Kidney epithelial cell (primary cell): ENCODE data around the gene GRIK2. TPM values are rescaled to one million over a fixed set of nuclear protein-coding genes. Genes with fewer than 3 reads are reported as not detected.

Experiments
- DNase-seq: peaks from one replicate; pipeline ENCODE4 v3.0.0-alpha.2; 2010; ENCODE audit warnings: low read depth
- H3K27me3 ChIP-seq: 2 replicates; pipeline ENCODE4 v1.6.0; 2011; ENCODE audit warnings: low read length; ENCODE audit not compliant: control insufficient read depth, insufficient read depth
- H3K36me3 ChIP-seq: 2 replicates; pipeline ENCODE4 v1.5.1; 2011; ENCODE audit warnings: low read length; ENCODE audit not compliant: control insufficient read depth, insufficient read depth
- H3K4me3 ChIP-seq: 2 replicates; pipeline ENCODE4 v1.5.1; 2011; ENCODE audit warnings: low read depth, mild to moderate bottlenecking, control low read depth, low read length
- CTCF ChIP-seq: IDR thresholded peaks from 2 replicates; pipeline ENCODE4 v1.5.1; 2011; ENCODE audit warnings: mild to moderate bottlenecking, moderate library complexity, low read length, control low read depth, inconsistent platforms; ENCODE audit not compliant: insufficient read depth, poor library complexity, severe bottlenecking
- total RNA-seq: library from RNA; depleted of rRNA; stranded (reverse); fragments of >200 nt; gene quantifications from 2 replicates; pipeline ENCODE4 v1.2.3, GENCODE V29; 2015

GRIK2 gene
- total RNA-seq, 1 donor from 2014 or later = 0.13 TPM

- no peaks in the 10 kb centered on the region for H3K36me3 ChIP-seq
- H3K27me3 ChIP-seq = no peaks in the 10 kb centered on the region
- H3K4me3 ChIP-seq = no peak overlapping the region
- no peak for DNase-seq
- no peak for TF ChIP-seq CTCF
Observed at GRCh38 chr6:102115911-102116310, 722.4 kb downstream of the GRIK2 start.

GRCh38 chr6:102118034-102118433, 724.5 kb downstream of the GRIK2 start:
- Histone ChIP-seq H3K4me3 (no peak overlapping the region), H3K36me3 (no peaks in the 10 kb centered on the region), H3K27me3 (no peaks in the 10 kb centered on the region)
- no peak for TF ChIP-seq CTCF
- DNase-seq = no peak
